ENCODE results near the gene EEF1AKMT3. TPM values are rescaled to one million over a fixed set of nuclear protein-coding genes. Genes with fewer than 3 reads are reported as not detected.

EEF1AKMT3 gene
- polyA plus RNA-seq, 1 experiment, result 7.6 TPM

DNA sequence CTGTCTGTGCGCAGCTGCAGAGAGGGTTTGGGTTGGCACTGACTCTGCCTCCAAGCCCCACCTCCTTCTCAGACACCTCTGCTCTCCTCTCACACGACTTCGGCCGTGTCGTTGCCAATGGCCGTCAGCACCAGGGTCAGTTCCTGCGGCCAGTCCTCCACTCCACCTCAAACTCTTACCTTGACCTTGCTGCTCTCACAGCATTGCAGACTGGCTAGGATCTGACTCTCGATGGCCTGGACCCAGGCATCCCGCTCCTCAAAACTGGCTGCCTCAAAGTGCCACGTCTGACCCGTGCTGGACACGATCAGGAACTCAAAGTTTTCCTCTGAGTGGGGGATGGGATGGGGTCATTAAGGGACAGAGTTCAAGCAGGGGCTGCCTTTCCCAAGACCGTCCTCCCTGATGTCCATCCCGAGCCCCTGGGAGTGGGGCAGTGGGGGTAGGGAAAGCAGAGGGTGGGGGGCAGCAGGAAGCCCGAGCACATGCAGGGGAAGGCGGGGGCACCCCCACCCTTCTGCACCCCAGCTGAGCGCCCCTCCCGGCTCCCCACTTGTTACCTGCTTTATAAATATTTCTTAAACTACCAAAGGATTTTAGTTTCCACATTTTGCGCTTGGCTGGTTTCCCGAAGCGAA is 44.5 kb upstream of the EEF1AKMT3 start:
- DNase-seq (ENCODE audit: low read depth, low spot score), result no peak
- Histone ChIP-seq H3K9me3 (ENCODE audit: control insufficient read depth, insufficient read depth, low read length) (peaks cover 5% of the 10 kb centered on the region; the same call in 1 of the 2 replicates), H3K4me3 (ENCODE audit: low read depth, low read length) (no peak overlapping the region), H3K27me3 (ENCODE audit: control insufficient read depth, insufficient read depth, low read length) (peaks cover 20% of the 10 kb centered on the region), H3K27ac (ENCODE audit: low read depth, low read length) (no peak overlapping the region)
- POLR2A ChIA-PET, result no interaction called here
- CTCF ChIA-PET, result no interaction called here
- TF ChIP-seq CTCF (IDR thresholded peaks at IDR 0.05; ENCODE audit: low read depth, low read length), result no peak

DNA sequence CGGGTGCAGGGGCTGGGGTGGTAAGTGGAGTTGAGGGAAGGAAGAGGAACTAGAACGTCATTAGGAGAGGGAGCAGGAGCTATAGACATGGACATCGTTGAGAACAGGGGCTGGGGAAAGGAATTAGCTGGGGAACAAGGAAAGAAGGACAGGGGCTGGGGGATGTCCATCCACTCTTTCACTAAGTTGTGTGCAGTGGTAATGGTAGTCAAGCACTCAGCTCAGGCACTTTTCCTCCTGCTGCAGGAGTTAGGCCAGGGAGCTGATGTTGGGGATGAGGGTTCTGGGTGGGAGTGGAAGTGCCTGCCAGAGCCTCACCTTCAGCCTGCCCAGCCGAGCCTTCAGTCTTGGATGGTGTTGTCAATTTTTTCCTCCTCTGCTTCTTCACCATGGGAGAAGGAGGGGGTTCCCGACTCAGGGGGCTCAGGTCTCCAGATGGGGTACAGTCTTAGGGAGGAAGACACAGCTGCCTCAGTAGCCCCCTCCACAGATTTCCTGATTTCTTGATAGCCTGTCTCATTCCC is 43.0 kb upstream of the EEF1AKMT3 start:
- H3K4me3 ChIP-seq (ENCODE audit: low read depth, low read length), result no peak overlapping the region
- DNase-seq (ENCODE audit: low read depth, low spot score), result no peak
- H3K27me3 ChIP-seq (ENCODE audit: control insufficient read depth, insufficient read depth, low read length), result peaks cover 34% of the 10 kb centered on the region
- H3K9me3 ChIP-seq (ENCODE audit: control insufficient read depth, insufficient read depth, low read length), result peaks cover 5% of the 10 kb centered on the region; the same call in 1 of the 2 replicates
- ChIA-PET CTCF (no interaction called here), POLR2A (interaction anchor here (1.3 kb wide), 1 partner anchor 15 kb away, joined by 7 read pairs; the partner anchor contains the start of gene TSPAN31)
- no peak overlapping the region for H3K27ac ChIP-seq (ENCODE audit: low read depth, low read length)
- TF ChIP-seq CTCF (IDR thresholded peaks at IDR 0.05; ENCODE audit: low read depth, low read length), result no peak

DNA sequence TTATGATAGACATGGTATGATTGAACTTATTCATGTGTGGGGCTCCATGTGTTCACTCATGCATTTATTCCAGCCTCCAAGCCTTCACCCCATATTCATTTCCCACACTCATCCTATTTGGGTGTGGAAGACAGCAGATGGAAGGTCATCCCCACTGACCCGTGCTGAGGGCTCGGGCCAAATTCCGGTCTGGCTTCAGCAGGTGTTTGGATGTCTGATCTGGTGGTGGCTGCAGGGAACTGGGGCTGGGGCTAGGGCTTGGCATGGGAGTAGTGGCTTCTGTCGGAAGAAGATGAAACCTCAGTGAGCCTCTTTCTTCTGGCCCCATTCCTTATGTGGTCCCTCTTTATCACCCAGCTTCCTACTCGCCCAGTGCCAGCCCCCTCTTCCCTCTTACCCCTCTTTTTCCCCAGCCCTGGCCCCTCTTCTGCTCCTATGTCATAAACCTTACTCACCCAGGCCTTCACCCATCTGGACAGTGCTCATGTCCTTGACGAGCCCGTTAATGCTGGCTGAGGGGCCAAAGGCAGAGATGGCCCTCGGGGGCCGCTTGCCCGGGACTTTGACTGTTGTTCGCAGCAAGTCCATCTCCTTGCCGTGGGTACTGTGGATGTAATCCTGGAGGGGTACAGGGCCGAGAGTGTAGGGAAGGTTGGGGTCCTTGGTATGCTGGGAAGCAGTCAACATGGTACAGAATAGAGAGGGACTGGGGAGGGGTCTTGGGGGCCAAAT is 41.9 kb upstream of the EEF1AKMT3 start:
- no peak overlapping the region for H3K27ac ChIP-seq (ENCODE audit: low read depth, low read length)
- H3K27me3 ChIP-seq (ENCODE audit: control insufficient read depth, insufficient read depth, low read length), result peaks cover 45% of the 10 kb centered on the region
- TF ChIP-seq CTCF (IDR thresholded peaks at IDR 0.05; ENCODE audit: low read depth, low read length), result no peak
- peaks cover 5% of the 10 kb centered on the region; the same call in 1 of the 2 replicates for H3K9me3 ChIP-seq (ENCODE audit: control insufficient read depth, insufficient read depth, low read length)
- ChIA-PET CTCF (no interaction called here), POLR2A (no interaction called here)
- DNase-seq (ENCODE audit: low read depth, low spot score), result no peak
- H3K4me3 ChIP-seq (ENCODE audit: low read depth, low read length), result no peak overlapping the region

- TF ChIP-seq CTCF (IDR thresholded peaks at IDR 0.05; ENCODE audit: low read depth, low read length), result no peak
- CTCF ChIA-PET, result interaction anchor here (1.1 kb wide), 1 partner anchor 9 kb away, joined by 3 read pairs; no protein-coding TSS in a partner anchor
- H3K27ac ChIP-seq (ENCODE audit: low read depth, low read length), result no peak overlapping the region
- H3K4me3 ChIP-seq (ENCODE audit: low read depth, low read length), result no peak overlapping the region
- H3K27me3 ChIP-seq (ENCODE audit: control insufficient read depth, insufficient read depth, low read length), result peaks cover 55% of the 10 kb centered on the region
- peaks cover 5% of the 10 kb centered on the region; the same call in 1 of the 2 replicates for H3K9me3 ChIP-seq (ENCODE audit: control insufficient read depth, insufficient read depth, low read length)
- POLR2A ChIA-PET, result no interaction called here
- DNase-seq (ENCODE audit: low read depth, low spot score), result no peak
Measured at GRCh38 chr12:57731411-57732080, 40.9 kb upstream of the EEF1AKMT3 start.
